ENCODE data around the gene EBP.
"Not testable (repeated sequence)": the region's sequence is repeated elsewhere in the genome, so short reads cannot be mapped to it uniquely, and the experiment has no call there.

EBP gene

DNA sequence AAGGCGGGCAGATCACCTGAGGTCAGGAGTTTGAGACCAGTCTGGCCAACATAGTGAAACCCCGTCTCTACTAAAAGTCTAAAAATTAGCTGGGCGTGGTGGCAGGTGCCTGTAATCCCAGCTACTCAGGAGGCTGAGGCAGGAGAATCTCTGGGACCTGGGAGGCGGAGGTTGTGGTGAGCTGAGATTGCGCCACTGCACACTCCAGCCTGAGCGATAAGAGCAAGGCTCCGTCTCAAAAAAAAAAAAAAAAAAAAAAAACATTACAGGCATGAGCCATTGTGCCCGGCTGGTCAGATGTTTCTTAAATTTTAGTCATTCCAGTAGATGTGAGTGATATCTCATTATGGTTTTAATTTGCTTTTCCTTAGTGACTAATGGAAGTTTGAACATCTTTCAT, 4.2 kb downstream of the EBP start:
- DNase-seq (ENCODE audit: low read depth, low spot score), result not testable (repeated sequence)

DNA sequence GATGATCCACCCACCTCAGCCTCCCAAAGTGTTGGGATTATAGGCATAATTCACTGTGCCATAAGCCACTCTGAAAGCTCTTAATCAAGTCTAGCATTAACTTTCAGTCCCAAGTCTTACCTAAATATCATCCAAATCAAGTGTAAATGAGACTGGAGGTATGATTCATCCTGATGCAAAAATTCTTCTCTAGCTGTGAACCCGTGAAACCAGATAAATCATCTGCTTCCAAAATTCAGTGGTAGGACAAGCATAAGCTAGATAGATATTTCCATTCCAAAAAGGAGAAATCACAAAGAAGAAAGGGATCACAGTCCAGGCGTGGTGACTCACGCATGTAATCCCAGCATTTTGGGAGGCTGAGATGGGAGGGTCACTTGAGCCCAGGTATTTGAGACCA, 9.1 kb downstream of the EBP start:
- DNase-seq (ENCODE audit: low read depth, low spot score), result peak; percentile 11

DNA sequence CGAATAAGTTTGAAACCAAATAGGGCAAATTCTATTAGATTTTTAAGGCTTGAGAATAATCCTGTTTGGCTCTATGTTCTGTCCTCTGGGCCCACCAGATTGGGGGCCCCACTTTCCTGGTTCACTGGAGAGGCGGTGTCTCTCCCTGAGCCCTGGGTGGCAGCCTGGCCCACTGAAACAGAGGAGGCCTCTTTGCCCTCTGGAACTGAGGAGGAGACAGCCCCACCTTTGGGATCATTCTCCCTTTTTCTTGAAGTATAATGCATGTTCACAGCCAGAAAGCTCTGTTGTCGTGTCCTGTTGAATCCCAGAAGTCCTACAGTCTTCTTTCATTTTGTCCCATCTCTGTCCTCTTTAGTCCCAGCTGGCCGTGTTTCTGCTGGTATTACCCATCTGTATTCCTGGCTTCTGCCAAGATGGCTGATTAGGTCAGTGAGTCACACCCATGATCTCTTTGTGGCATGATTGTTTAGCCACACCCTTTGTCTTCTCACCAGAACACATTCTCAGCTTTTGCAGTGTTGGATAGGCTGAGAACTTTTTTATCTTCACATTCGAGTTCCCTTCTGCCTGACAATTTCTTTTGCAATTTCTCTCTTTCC, 9.9 kb downstream of the EBP start:
- peak; percentile 71 for DNase-seq (ENCODE audit: low read depth, low spot score)

DNA sequence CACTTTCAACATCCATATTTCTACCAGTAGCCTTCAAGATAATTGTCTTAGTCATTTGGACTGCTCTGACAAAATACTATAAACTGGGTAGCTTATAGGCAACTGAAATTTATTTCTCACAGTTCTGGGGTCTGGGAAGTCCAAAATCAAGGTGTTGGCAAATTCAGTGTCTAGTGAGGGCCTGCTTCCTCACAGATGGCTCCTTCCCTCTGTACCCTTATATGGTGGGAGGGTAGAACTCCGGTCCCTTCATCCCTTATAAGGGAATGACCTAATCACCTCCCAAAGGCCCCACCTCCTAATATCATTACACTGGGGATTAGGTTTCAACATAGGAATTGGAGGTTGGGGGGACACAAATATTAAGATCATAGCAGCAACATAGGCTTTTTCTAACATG, 10.6 kb downstream of the EBP start:
- no peak for DNase-seq (ENCODE audit: low read depth, low spot score)

DNA sequence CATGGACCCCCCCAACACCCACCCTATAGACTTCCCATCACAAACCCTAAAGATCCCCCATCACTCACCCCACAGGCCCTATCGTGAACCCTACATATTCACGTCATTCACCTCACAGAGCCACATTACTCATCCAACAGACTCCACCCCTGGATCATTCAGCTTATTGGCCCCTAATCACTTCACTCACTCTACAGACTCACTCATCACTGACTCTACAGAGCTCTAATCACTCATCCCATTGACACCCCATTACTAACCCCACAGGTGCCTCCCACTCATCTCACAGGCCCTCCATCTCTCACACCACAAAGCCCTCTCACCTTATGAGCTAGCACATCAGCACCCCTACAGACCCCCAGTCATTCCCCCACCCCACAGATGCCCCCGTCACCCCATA, 11.6 kb downstream of the EBP start:
- no peak for DNase-seq (ENCODE audit: low read depth, low spot score)

DNA sequence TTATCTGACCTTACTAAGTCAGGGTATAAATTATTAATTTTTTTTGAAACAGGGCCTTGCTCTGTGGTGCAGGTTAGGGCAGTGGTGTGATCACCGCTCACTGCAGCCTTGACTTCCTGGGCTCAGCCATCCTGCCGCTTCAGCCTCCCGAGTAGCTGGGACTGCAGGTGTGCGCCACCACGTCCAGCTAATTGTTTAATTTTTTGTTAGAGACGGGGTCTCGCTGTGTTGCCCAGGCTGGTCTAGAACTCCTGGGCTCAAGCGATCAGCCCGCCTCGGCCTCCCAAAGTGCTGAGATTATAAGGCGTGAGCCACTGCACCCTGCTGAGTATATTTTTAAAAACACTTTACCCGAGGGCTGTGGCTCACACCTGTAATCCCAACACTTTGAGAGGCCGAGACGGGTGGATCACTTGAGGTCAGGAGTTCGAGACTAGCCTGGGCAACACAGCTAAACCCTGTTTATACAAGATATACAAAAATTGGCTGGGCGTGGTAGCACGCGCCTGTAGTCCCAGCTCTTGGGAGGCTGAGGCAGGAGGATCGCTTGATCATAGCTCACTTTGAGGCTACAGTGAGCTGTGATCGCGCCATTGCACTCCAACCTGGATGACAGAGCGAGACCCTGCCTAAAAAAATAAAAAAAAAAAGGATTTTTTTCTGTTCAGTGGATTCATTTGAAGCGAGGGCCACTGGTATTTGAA, 17.2 kb downstream of the EBP start:
- no peak for DNase-seq (ENCODE audit: low read depth, low spot score)

DNA sequence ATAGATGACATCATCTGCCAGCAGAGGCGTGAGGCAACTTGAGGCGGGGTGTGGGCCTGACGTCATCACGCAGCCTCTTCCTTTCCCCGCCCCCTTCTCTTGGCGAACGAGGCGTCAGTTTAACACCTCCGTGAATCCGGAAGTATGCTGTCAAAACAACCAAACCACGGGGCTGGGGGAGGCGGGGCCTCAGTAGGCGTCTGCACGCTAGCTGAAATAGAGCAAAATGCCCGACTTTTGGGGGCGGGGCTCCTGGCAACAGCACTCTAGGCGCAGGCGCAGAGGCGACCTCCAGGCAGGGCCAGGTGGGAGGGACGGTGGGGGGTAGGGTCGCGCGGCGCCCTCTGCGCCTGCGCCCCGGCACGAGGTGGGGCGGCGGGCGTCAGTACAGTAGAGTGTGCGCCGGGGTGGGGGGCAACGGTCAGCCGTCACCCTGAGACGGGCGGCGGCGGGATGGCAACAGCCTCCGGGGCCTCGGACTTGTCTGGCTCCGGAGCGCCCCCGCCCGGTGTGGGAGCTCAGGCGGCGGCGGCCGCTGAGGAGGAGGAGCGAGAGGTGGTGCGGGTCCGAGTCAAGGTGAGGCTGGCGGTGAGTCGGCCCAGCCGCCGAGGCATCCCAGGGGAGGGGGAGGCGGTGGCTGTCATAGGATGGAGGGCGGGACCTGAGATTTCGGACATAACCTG, 17.9 kb downstream of the EBP start, which contains the start of gene TBC1D25:
Gene TBC1D25 (plus strand): TSS at position 370 of the 683 bp plus-strand sequence. CDS start 84 bp downstream, at position 454.
- DNase-seq (ENCODE audit: low read depth, low spot score), result peak; percentile 97

DNA sequence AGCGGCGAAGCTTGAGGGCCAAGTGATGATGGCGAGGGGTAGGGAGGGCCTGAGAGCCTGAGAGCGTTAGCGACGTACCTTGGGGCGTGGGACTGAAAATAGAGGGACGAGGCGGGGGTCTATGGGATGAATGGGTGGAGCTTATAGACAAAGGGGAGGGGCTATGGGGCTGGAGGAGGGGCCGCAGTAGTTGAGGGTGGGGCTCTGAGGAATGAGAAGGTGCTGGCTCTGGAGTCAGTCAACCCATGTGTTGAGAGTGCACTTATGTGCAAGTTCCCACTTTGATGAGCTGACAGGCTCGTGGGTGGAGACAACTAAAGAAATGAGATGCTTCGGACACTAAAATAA, 18.4 kb downstream of the EBP start:
- peak; percentile 66 for DNase-seq (ENCODE audit: low read depth, low spot score)

DNA sequence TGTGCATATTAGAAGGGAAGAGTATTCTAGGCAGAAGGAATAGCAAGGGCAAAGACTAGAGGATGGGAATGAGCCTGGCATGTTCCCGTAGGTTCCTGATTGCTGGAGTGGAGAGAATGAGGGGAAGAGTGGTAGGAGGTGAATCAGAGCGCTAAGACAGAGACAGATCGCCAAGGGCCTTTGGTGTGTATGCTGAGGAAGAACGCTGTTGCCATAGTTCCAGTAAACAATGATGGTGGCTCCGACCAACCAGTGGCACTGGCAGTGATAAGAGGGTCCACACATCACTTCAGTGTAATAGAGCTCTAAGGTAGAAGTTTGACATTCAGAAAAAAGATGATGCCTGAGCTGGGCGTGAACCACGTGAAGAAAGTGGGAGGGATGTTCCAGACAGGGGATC, 18.9 kb downstream of the EBP start:
- no peak for DNase-seq (ENCODE audit: low read depth, low spot score)

DNA sequence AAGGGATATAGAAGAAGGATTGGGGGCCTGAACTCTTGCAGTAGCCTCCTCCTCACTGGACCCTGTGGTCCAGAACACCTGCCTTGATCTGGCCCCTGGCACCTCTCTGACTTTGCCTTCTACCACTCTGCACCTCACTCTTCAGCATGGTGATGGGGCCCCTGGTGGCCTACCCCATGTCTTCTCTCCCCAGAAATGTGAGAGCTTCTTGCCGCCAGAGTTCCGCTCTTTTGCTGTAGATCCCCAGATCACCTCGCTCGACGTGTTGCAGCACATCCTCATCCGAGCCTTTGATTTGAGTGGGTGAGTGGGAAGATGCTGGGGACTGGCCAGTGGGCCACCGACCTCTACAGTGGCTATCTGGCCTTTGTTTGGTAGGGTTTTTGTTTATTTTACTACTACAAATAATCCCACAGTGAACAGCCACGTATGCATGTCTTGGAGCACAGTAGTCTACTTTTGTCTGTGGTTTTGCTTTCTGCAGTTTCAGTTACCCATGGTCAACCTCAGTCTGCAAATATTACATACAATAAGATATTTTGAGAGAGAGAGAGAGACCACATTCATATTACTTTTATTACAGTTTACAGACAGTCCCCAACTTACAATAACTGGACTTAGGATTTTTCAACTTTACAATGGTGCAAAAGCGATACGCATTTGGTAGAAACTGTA, 19.7 kb downstream of the EBP start:
- no peak for DNase-seq (ENCODE audit: low read depth, low spot score)

DNA sequence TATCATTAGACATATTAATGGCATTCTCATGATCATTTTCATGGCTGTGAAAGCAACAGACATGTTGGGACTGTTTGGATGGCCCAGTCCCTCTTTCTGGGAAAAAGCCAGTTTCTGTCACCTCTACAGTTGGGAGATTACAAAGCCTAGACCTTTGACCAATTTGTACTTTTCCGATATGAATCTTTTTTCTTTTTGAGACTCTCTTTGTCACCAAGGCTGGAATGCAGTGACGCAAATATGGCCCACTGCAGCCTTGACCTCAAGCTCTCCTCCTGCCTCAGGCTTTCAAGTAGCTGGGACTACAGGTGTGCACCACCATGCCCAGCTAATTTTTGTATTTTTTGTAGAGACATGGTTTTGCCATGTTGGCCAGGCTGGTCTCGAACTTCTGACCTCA, 27.3 kb downstream of the EBP start:
- no peak for DNase-seq (ENCODE audit: low read depth, low spot score)

DNA sequence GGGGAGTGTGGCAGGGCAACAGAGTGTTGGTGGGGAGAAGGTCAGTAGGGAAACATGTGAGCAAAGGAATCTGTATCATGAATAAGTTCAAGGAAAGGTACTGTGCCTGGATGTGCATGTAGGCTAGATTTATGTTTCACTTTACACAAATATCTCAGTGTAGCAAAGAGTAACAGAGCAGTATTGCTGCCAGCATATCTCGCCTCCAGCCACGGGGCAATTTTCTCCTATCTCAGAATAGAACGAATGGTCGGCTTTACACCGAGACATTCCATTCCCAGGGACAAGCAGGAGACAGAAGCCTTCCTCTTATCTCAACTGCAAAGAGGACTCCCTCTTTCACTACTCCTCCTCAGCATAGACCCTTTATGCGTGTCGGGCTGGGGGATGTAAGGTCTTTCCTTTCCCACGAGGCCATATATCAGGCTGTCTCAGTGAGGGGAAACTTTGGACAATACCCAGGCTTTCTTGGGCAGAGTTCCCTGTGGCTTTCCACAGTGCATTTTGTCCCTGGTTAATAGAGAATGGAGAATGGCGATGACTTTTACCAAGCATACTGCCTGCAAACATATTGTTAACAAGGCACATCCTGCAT, 34.2 kb downstream of the EBP start:
- DNase-seq (ENCODE audit: low read depth, low spot score), result not testable (repeated sequence)

DNA sequence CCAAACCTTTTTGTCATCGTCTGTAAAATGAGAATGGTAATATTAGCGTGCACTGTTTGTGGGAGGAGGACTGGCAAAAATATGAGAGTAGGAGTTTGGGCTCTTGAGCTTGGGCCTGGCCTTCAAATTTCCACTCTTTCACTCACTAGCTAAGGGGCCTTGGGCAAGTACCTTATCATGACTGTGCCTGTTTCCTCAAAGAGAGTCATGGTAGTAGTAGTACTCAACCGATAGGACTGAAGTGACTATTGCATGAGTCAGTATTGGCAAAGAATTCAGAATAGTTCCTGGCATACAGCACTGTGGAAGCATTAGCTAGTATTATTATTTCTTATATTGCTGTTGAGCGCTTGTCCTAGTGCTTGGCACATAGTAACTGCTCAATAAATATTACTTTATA, 36.7 kb downstream of the EBP start:
- peak; percentile 67 for DNase-seq (ENCODE audit: low read depth, low spot score)

DNA sequence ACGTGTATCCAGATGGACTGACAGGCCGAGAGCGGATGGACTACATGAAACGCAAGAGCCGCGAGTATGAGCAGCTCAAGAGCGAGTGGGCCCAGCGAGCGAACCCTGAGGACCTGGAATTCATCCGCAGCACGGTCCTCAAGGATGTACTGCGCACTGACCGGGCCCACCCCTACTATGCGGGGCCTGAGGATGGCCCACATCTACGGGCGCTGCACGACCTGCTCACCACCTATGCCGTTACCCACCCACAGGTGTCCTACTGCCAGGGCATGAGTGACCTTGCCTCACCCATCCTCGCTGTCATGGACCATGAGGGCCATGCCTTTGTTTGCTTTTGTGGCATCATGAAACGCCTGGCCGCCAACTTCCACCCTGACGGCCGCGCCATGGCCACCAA, 38.0 kb downstream of the EBP start:
- DNase-seq (ENCODE audit: low read depth, low spot score), result no peak

DNA sequence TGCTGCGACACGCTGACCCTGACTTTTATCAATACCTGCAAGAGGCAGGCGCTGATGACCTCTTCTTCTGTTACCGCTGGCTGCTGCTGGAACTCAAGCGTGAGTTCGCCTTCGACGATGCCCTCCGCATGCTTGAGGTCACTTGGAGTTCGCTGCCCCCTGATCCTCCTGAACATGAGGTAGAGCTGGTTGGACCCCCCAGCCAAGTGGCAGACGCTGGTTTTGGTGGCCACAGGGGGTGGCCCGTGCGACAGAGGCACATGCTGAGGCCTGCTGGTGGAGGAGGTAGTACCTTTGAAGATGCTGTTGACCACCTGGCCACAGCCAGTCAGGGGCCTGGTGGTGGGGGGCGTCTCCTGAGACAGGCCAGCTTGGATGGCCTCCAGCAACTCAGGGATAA, 38.4 kb downstream of the EBP start:
- no peak for DNase-seq (ENCODE audit: low read depth, low spot score)

DNA sequence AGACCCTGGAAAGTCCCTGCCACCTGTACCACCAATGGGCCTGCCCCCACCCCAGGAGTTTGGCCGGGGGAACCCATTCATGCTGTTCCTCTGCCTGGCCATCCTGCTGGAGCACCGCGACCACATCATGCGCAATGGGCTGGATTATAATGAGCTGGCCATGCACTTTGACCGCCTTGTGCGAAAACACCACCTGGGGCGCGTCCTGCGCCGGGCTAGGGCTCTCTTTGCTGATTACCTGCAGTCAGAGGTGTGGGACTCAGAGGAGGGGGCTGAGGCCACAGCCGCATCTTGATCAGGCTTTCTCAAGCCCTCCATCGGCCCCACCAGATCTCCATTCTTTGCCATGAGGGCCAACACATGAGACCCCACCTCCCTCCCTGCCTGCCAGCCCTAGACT, 39.1 kb downstream of the EBP start:
- DNase-seq (ENCODE audit: low read depth, low spot score), result no peak

DNA sequence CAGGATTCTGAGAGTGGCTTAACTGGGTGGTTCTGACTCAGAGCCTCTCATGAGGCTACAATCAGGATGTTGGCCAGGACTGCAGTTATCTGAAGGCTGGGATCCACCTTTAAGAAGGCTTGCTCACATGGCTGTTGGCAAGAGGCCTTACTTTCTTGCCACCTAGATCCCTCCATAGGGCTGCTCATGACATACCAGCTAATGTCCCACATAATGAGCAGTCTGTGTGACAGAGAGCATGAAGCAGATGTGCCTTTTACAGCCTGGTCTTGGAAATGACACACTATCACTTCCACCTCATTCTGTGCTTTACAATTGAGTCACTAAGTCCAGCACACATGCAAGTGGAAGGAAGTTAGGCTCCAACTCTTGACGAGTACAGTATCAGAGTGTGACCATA, 48.4 kb downstream of the EBP start:
- DNase-seq (ENCODE audit: low read depth, low spot score), result no peak

DNA sequence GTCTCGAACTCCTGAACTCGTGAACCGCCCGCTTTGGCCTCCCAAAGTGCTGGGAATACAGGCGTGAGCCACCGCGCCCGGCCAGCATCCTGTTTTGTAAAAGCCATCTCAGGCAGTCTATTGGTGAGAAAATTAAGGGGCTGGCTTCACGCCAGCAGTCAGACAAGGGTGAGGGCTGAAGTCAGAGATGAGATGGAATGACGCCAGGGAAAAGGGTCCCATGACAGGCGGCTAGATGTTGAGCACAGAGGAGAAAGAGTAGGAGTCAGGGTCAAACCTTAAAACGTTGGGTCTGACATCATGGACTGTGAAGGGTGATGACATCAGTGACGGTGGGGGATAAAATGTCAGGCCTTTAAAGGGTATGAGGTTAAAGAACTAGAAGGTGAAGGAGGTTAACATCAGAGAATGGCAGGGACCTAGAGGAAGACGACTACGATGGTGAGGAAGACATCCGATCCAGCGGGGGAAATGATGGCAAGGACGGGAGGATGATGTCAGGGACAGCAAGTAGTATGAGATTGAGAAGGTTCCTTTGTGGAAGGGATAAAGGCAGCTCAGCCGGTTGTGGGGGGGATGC, 52.2 kb downstream of the EBP start:
- DNase-seq (ENCODE audit: low read depth, low spot score), result no peak

DNA sequence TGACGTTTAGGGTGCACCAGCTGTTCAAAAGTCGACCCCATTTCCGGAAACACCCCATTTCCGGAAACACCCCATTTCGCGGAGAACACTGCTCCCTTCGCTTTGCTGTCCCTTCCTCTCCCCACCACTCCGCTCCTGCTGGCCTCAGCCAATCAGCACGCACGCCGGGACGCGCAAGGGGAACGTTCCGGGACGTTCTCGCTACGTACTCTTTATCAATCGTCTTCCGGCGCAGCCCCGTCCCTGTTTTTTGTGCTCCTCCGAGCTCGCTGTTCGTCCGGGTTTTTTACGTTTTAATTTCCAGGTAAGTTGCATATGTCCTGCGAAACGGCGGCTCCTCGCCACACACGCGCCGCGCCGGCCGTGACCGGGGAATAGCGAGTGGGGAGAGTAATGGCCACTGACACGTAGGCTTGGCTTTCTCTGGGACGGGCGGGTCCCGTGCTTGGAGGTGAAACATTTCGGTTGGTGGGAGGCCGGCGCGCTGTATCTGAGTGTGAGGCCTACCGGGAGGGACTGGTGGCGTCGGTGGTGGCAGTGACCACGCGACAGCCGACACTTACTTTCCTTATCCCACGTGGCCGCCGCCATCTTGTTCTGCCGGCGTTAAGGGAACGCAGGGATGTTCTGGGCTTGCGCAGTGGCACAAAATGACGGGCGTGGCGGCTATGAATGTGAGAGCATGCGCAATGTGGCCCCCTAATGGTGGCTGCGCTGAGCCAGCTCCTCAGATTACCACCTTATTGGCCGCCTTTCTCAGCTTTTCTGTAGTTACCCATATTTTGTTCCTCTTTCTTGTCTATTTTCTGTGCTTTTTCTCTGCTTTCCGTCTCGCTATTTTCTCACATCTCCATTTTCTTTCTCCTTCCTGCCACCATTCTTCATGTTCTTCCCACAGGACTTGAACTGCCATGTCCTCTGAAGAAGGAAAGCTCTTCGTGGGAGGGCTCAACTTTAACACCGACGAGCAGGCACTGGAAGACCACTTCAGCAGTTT, 53.0 kb downstream of the EBP start, which contains the start of gene RBM3:
Gene RBM3 (plus strand): TSS at position 215 of the 997 bp plus-strand sequence. CDS start 697 bp downstream, at position 912.
- DNase-seq (ENCODE audit: low read depth, low spot score), result peak; percentile 94

DNA sequence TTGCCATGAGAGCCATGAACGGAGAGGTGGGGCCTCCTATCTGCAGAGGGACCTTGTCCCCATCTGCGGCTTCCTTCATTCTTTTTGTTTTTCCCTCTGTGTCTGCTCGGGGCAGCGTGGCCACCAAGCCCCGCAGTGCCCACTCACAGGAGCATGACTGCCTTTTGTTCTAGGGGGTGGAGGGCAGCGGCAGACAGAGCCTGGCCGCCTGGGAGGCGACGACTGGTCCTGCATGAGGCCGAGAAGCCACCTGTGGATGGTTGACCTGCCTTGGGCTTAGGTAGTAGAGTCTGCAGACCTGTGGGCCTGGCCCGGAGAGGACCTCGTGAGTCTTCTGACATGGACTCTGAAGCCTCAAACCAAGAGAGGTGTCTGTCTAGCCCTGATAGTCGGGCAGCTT, 54.0 kb downstream of the EBP start:
- no peak for DNase-seq (ENCODE audit: low read depth, low spot score)

Measured in astrocyte of the hippocampus (primary cell).